ENCODE measurements around the gene PIM2.

The PIM2 gene

GRCh38 chrX:48933757-48934156 lies 14.9 kb upstream of the PIM2 start:
- H2AK5ac ChIP-seq (ENCODE audit: low read length) = no peak overlapping the region
- no peak overlapping the region for H2BK12ac ChIP-seq (ENCODE audit: low read length)
- no peaks in the 10 kb centered on the region for H3K4me1 ChIP-seq (ENCODE audit: control insufficient read depth in 1 of 2, insufficient read depth in 2 of 2, low read length in 2 of 2)
- DNase-seq = no peak
- H3K79me1 ChIP-seq (ENCODE audit: low read length) = no peaks in the 10 kb centered on the region
- no peak overlapping the region for H2BK120ac ChIP-seq (ENCODE audit: insufficient read depth, low read length, poor library complexity)
- H3K18ac ChIP-seq (ENCODE audit: low read length) = no peak overlapping the region
- no peak overlapping the region for H3K23ac ChIP-seq (ENCODE audit: low read length)
- no peak overlapping the region for H3K4ac ChIP-seq (ENCODE audit: low read depth, low read length)
- no peak overlapping the region for H3K4me2 ChIP-seq (ENCODE audit: low read length)
- peaks cover 26 to 32% of the 10 kb centered on the region in 2 experiments for H3K36me3 ChIP-seq (ENCODE audit: control insufficient read depth in 1 of 2, insufficient read depth in 2 of 2, low read length in 2 of 2)
- no CpG with 5 or more reads among the region's 2 CpGs for WGBS (ENCODE audit: extremely low coverage, insufficient coverage, insufficient read length)
- no peak overlapping the region for H2AFZ ChIP-seq (ENCODE audit: insufficient read depth, low read length, poor library complexity)
- H3K27me3 ChIP-seq (ENCODE audit: insufficient read depth, low read length) = no peaks in the 10 kb centered on the region
- no peak overlapping the region for H3K14ac ChIP-seq (ENCODE audit: low read length)
- H3K79me2 ChIP-seq (ENCODE audit: control insufficient read depth, insufficient read depth, low read length, poor library complexity) = no peaks in the 10 kb centered on the region
- no peak overlapping the region for H4K12ac ChIP-seq (ENCODE audit: low read depth, low read length)
- H3K9me3 ChIP-seq (ENCODE audit: insufficient read depth, low read depth, low read length) = no peaks in the 10 kb centered on the region
- H2BK5ac ChIP-seq (ENCODE audit: low read depth, low read length, poor library complexity) = no peak overlapping the region
- H3K4me3 ChIP-seq (ENCODE audit: low read depth, low read length) = no peak overlapping the region
- H4K91ac ChIP-seq (ENCODE audit: low read depth, low read length) = no peak overlapping the region
- no peak overlapping the region for H3K9ac ChIP-seq (ENCODE audit: low read length)
- H4K8ac ChIP-seq (ENCODE audit: low read depth, low read length) = no peak overlapping the region
- H3K27ac ChIP-seq (ENCODE audit: low read depth, low read length) = no peak overlapping the region

- no CpG with 5 or more reads among the region's 2 CpGs for WGBS (ENCODE audit: extremely low coverage, insufficient coverage, insufficient read length)
Measured at GRCh38 chrX:48927736-48928382, 9.0 kb upstream of the PIM2 start.

GRCh38 chrX:48927123-48927522 lies 8.3 kb upstream of the PIM2 start:
- Histone ChIP-seq H4K8ac (ENCODE audit: low read depth, low read length) (no peak overlapping the region), H3K18ac (ENCODE audit: low read length) (no peak overlapping the region), H3K14ac (ENCODE audit: low read length) (no peak overlapping the region), H3K4me2 (ENCODE audit: low read length) (no peak overlapping the region), H3K4ac (ENCODE audit: low read depth, low read length) (no peak overlapping the region), H3K79me1 (ENCODE audit: low read length) (no peaks in the 10 kb centered on the region), H3K23ac (ENCODE audit: low read length) (no peak overlapping the region), H2BK120ac (ENCODE audit: insufficient read depth, low read length, poor library complexity) (no peak overlapping the region), H3K4me1 (ENCODE audit: control insufficient read depth in 1 of 2, insufficient read depth in 2 of 2, low read length in 2 of 2) (no peaks in the 10 kb centered on the region), H3K79me2 (ENCODE audit: control insufficient read depth, insufficient read depth, low read length, poor library complexity) (no peaks in the 10 kb centered on the region), H3K36me3 (ENCODE audit: control insufficient read depth in 1 of 2, insufficient read depth in 2 of 2, low read length in 2 of 2) (peaks cover 38 to 41% of the 10 kb centered on the region in 2 experiments), H3K4me3 (ENCODE audit: low read depth, low read length) (no peak overlapping the region), H2BK5ac (ENCODE audit: low read depth, low read length, poor library complexity) (no peak overlapping the region), H3K27ac (ENCODE audit: low read depth, low read length) (no peak overlapping the region), H2AK5ac (ENCODE audit: low read length) (no peak overlapping the region), H3K27me3 (ENCODE audit: insufficient read depth, low read length) (no peaks in the 10 kb centered on the region), H3K9me3 (ENCODE audit: insufficient read depth, low read depth, low read length) (no peaks in the 10 kb centered on the region), H2AFZ (ENCODE audit: insufficient read depth, low read length, poor library complexity) (no peak overlapping the region), H4K91ac (ENCODE audit: low read depth, low read length) (no peak overlapping the region), H4K12ac (ENCODE audit: low read depth, low read length) (no peak overlapping the region), H3K9ac (ENCODE audit: low read length) (no peak overlapping the region), H2BK12ac (ENCODE audit: low read length) (no peak overlapping the region)
- DNase-seq = no peak
- no CpG with 5 or more reads among the region's 5 CpGs for WGBS (ENCODE audit: extremely low coverage, insufficient coverage, insufficient read length)

More at GRCh38 chrX:48927736-48928382, 9.0 kb upstream of the PIM2 start:
- Histone ChIP-seq H3K9me3 (ENCODE audit: insufficient read depth, low read depth, low read length) (no peaks in the 10 kb centered on the region), H3K27me3 (ENCODE audit: insufficient read depth, low read length) (no peaks in the 10 kb centered on the region), H2BK120ac (ENCODE audit: insufficient read depth, low read length, poor library complexity) (no peak overlapping the region), H2BK12ac (ENCODE audit: low read length) (no peak overlapping the region), H3K36me3 (ENCODE audit: control insufficient read depth in 1 of 2, insufficient read depth in 2 of 2, low read length in 2 of 2) (peaks cover 32 to 38% of the 10 kb centered on the region in 2 experiments), H2BK5ac (ENCODE audit: low read depth, low read length, poor library complexity) (no peak overlapping the region), H2AFZ (ENCODE audit: insufficient read depth, low read length, poor library complexity) (no peak overlapping the region), H3K4me3 (ENCODE audit: low read depth, low read length) (no peak overlapping the region), H4K8ac (ENCODE audit: low read depth, low read length) (no peak overlapping the region), H3K4me2 (ENCODE audit: low read length) (no peak overlapping the region), H4K91ac (ENCODE audit: low read depth, low read length) (no peak overlapping the region), H3K27ac (ENCODE audit: low read depth, low read length) (no peak overlapping the region), H4K12ac (ENCODE audit: low read depth, low read length) (no peak overlapping the region), H3K79me1 (ENCODE audit: low read length) (no peaks in the 10 kb centered on the region), H3K23ac (ENCODE audit: low read length) (no peak overlapping the region), H3K4me1 (ENCODE audit: control insufficient read depth in 1 of 2, insufficient read depth in 2 of 2, low read length in 2 of 2) (no peaks in the 10 kb centered on the region), H3K14ac (ENCODE audit: low read length) (no peak overlapping the region), H3K9ac (ENCODE audit: low read length) (no peak overlapping the region), H2AK5ac (ENCODE audit: low read length) (no peak overlapping the region), H3K4ac (ENCODE audit: low read depth, low read length) (no peak overlapping the region), H3K18ac (ENCODE audit: low read length) (no peak overlapping the region), H3K79me2 (ENCODE audit: control insufficient read depth, insufficient read depth, low read length, poor library complexity) (no peaks in the 10 kb centered on the region)
- DNase-seq = no peak

GRCh38 chrX:48924270-48924669 lies 5.4 kb upstream of the PIM2 start:
- Histone ChIP-seq H3K23ac (ENCODE audit: low read length) (no peak overlapping the region), H2BK5ac (ENCODE audit: low read depth, low read length, poor library complexity) (no peak overlapping the region), H3K9ac (ENCODE audit: low read length) (no peak overlapping the region), H3K18ac (ENCODE audit: low read length) (no peak overlapping the region), H4K91ac (ENCODE audit: low read depth, low read length) (no peak overlapping the region), H3K27ac (ENCODE audit: low read depth, low read length) (no peak overlapping the region), H3K4me2 (ENCODE audit: low read length) (no peak overlapping the region), H3K4ac (ENCODE audit: low read depth, low read length) (no peak overlapping the region), H4K8ac (ENCODE audit: low read depth, low read length) (no peak overlapping the region), H3K27me3 (ENCODE audit: insufficient read depth, low read length) (no peaks in the 10 kb centered on the region), H3K9me3 (ENCODE audit: insufficient read depth, low read depth, low read length) (no peaks in the 10 kb centered on the region), H2BK12ac (ENCODE audit: low read length) (no peak overlapping the region), H3K4me3 (ENCODE audit: low read depth, low read length) (no peak overlapping the region), H2BK120ac (ENCODE audit: insufficient read depth, low read length, poor library complexity) (no peak overlapping the region), H2AFZ (ENCODE audit: insufficient read depth, low read length, poor library complexity) (no peak overlapping the region), H3K14ac (ENCODE audit: low read length) (no peak overlapping the region), H2AK5ac (ENCODE audit: low read length) (no peak overlapping the region), H3K79me2 (ENCODE audit: control insufficient read depth, insufficient read depth, low read length, poor library complexity) (no peaks in the 10 kb centered on the region), H4K12ac (ENCODE audit: low read depth, low read length) (no peak overlapping the region), H3K4me1 (ENCODE audit: control insufficient read depth in 1 of 2, insufficient read depth in 2 of 2, low read length in 2 of 2) (peaks cover 0 to 4% of the 10 kb centered on the region in 2 experiments), H3K79me1 (ENCODE audit: low read length) (no peaks in the 10 kb centered on the region), H3K36me3 (ENCODE audit: control insufficient read depth in 1 of 2, insufficient read depth in 2 of 2, low read length in 2 of 2) (peaks cover 35 to 40% of the 10 kb centered on the region in 2 experiments)
- no CpG with 5 or more reads among the region's 5 CpGs for WGBS (ENCODE audit: extremely low coverage, insufficient coverage, insufficient read length)
- no peak for DNase-seq

Measured in trophoblast cell (in vitro differentiated cells and primary cell).